NCI-H510A (cell line): ENCODE measurements around the gene TTC13.

Source experiments
- DNase-seq: peaks from one replicate; lab custom pipeline; 2025; lab: John Stamatoyannopoulos, UW

Gene TTC13

DNA sequence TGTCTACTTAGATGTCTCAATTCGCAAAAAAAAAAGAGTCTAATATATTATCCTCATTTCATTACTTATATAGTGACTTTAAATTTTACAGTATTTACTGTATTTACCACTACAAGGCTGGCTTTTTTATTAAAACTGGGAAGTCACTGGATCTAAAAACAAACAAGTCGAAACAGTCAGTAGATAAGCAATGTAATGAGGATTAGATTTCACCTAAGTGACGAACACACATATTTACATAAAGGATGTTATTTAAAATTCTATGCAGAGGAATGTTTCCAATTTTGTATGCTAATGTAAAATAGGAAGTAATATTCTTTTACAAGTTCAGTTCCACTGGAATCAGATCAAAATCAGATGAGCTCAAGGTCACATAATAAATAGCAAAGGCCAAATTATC is 28.3 kb downstream of the TTC13 start:
- no peak for DNase-seq

DNA sequence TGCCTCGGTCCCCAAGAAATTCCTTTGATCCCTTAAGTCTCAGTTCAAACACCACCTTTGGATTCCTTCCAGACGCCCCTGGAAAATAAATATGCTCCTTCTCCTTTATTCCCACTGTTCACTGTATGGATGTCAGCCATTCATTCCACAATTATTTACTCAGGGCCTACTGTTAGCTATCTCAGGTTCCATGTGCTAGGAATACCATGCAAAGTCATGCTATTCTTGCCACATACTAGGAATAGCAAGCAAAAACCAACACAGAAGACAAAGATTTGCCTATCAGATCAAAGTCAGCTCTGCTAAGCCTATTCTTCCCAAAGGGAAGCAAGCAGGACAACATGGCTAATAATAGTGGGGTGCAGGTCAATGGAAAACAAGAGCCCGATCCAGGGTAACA is 29.8 kb downstream of the TTC13 start:
- no peak for DNase-seq

GRCh38 chr1:230948301-230948700 is 30.4 kb downstream of the TTC13 start:
- DNase-seq, result no peak

DNA sequence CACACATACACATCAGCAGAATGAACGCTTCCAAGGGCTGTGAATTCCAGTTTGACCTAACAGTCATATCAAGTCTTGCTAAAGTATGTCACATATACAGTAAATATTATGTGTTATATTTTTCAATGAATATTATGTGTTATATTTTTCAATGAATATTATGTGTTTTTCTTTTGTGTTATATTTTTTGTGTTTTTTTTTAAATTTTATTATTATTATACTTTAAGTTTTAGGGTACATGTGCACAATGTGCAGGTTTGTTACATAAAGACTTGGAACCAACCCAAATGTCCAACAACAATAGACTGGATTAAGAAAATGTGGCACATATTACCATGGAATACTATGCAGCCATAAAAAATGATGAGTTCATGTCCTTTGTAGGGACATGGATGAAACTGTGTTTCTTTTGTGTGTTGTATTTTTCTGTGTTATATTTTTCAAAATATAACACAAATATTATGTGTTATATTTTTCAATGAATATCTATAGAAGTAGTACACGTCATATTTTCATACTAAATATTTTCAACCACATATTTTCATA is 35.5 kb downstream of the TTC13 start:
- DNase-seq, result no peak

DNA sequence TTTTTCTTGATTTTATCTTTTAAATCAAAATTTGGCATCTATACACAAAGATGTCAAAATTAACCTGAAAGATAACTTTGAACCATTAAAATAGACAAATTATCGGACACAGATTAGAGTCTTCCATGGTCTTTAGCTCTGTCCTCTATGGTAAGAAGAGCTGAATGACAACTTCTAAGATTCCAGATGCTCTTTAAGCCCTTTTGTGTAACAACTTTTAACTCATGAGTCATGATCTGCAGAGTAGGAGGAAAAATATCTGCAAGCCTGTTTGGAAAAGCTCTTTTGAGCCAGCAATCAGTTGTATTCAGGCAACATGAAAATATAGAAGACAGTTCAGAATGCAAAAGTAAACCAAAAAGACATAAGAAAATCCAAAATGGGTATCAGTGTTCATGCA is 37.8 kb downstream of the TTC13 start:
- no peak for DNase-seq

GRCh38 chr1:230939806-230940489 is 38.7 kb downstream of the TTC13 start:
- no peak for DNase-seq

- DNase-seq, result no peak
Measured at GRCh38 chr1:230938924-230939368, 39.7 kb downstream of the TTC13 start.

GRCh38 chr1:230937371-230937770 is 41.3 kb downstream of the TTC13 start:
- no peak for DNase-seq

GRCh38 chr1:230936475-230936874 is 42.2 kb downstream of the TTC13 start:
- no peak for DNase-seq

DNA sequence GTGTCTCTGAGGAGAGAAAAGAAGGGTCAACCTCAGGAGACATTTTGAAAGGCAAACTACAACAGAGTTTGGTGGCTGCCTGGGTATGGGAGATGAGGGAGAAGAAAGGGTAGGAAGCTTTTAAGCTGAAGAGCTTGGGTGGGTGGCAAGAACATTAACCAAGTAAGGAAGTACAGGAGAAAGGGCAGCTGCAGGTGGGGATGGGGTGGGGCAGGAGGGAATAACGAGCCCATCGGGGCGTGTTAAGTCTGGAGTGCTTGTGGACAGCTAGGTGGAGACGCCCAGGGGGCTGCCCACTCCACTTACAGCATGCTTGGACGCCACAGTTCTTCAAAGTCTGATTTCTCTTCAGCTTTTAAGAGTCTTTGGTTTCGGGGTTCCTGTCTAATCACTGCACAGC is 42.8 kb downstream of the TTC13 start:
- DNase-seq, result no peak

- no peak for DNase-seq
Measured at GRCh38 chr1:230930986-230931385, 47.7 kb downstream of the TTC13 start.

GRCh38 chr1:230926182-230926581 is 52.5 kb downstream of the TTC13 start:
- DNase-seq, result no peak

- no peak for DNase-seq
Measured at GRCh38 chr1:230925608-230926007, 53.1 kb downstream of the TTC13 start.

- DNase-seq, result no peak
Measured at GRCh38 chr1:230923176-230923575, 55.5 kb downstream of the TTC13 start.

DNA sequence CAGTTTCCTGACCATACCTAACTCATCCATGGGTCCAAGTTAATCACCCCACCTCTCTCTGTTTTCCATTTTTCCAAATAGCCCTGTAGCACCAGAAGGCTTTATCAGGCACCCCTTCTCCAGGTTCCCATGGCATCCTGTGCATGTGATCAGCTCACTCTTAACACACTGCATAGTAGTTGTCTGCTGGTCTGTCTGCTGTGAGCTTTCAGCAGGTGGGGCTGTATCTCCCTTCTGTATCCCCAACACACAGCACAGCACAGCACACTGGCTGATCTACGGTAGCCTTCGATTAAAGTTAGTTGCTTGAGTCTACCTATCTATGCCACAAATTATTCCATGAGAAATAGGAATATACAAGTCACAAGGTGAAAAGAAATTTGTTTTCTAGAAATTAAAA is 56.0 kb downstream of the TTC13 start:
- DNase-seq, result no peak

GRCh38 chr1:230919207-230919606 is 59.5 kb downstream of the TTC13 start:
- DNase-seq, result peak; percentile 52

DNA sequence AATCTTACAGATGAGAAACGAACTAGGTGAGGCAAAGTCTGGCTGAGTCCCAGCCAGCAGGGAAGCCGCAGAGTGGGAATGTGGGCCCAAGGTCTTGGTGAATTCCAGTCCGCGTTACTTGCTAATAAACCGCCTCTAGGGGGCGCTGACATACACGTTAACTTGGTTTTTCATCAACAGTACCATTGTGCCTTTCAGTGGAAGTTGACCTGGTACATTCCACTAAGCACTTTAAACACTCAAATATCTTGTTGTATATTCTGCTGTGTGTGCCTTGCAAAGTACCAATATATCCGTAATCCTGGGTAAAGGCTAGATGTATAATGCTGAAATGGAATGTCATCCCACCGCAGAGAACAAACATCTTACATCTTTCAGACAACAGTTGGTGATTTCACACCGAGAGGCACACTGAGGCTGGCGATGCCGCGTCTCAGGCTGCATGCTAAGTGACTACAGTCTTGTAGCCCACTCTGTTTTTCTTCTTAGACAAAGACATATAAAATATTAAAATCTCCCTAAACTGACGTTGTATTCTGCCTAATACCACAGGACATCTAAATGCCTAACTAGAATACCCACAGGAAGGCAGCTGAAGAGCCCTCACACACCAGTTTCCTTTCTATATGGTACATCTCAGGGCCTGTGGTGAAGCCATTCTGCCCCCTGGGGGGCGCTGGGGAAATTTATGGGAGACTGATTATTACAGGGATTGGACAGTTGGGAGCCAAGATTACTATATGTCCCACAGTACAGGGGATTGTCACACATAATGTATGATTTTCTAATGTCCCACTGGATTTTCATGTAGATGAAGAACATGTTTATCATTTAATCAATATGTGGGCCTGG is 61.2 kb downstream of the TTC13 start:
- peak; percentile 72 for DNase-seq

DNA sequence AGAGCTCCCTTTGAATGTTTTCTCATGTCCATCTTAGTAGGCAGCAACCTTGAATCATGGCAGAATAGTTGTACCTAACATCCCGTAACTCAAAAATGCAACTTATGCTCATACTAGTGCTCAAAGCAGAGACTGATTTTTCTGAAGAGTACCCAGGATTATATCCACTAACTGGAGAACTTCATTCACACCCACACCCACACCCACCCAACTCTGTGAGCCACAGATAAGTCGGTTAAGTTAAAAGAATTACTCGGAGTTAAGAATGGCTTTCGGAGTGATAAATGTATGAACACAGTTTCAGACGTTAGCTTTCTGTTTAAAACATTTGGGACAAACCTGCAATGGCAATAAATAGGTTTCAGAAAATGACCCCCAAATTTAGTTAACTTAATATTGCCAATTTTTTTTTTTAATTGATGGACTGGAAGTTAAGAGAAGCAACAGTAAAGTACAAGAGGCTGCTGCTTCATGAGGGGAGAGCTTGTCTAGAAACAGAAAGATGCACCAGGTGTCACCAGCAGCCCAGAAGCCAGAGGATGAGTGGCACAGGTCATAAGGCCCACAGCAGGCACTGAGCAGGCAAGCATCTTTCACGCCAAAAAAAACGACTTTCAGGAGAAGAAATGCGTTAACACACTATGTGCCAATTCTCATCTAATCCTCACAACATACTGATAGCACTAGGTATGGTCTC is 61.9 kb downstream of the TTC13 start:
- no peak for DNase-seq

DNA sequence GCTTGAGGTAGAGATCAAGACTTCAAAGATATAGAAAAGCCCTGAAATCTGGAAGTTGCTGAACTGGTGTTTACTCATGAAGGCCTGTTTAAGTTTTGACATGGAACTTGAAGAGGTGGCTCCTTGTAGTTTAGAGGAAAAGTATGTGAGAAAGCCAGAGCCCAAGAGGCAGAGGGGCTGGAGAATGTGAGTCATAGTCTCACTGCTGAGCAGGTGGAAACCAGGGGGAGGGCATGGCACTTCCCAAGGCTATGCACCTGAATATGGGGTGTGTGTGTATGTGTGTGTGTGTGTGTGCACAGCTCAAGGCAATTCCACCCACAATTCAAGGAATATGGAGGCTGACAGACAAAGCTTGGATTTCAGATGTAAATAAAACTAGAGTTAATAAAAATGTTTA is 63.6 kb downstream of the TTC13 start:
- DNase-seq, result no peak

DNA sequence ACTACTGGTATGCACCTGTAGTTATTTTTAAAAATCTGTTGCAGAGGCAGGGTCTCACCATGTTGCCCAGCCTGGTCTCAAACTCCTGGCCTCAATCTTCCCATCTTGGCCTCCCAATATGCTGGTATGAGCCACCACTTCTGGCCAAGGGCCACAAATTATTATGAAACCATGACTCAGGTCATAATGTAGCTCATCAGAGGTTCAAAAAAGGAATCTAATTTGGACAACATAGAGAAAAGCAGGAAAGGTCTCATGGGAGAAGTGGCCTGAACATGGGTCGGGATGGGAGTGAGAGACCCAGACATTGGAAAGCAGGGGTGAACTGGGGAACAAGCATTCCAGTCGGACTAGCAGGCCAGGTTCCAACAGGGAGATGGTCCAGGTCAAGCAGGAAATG is 65.2 kb downstream of the TTC13 start:
- no peak for DNase-seq

DNA sequence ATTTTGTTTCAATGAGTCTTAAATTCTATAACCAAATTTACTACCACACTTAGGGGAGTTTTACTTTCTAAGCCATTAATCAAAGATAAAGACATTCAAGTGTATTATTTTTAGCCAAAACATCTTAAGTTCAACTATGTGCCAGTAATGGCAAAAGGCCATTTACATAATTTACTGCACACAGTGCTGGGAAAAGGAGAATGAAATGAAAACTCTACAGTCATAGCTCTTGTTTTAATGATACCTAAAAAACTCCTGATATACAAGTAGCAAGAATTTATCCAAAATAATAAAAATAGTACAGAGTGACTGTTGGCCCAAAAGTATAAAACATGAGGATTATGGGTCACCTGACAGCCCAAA is 67.9 kb downstream of the TTC13 start:
- DNase-seq, result no peak

DNA sequence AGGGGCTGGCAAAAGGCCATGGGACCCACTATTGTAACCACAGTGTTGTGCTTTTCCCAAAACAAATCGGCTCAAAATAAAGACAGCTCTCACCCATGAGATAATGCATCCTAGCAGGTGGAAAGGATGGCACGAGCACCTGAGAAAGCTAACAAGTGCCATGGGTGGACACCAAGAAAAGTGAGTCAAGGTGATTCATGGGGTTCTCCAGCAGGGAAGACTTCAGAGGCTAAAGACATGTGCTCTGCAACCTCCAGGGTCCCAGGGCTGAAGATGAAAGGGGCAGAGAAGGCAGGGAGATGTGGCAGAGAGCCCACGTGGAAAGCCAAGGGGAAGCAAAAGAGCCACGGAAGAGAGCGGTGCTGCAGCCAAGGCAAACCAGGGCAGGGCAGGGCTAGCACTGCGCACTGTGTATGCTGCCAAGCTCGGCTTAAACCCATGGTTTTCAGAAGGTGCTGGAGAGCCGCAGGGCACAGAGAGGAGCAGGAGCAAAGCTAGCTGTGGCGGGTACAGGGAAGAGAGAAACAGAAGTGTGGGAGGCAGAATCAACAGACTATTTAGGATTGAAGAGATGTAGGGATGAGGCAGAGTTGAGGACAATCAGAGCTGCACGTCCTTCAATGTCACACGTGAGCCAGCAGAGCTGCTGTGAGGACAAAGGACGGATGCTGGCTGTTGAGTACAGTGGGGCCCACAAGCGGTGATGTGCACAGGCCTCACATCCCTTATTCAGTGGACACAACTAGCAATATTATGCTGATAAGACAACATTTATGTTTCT is 68.5 kb downstream of the TTC13 start:
- no peak for DNase-seq
